HEK293T (cell line): ENCODE data around the gene NAALADL2.
"Not testable (repeated sequence)": the region's sequence is repeated elsewhere in the genome, so short reads cannot be mapped to it uniquely, and the experiment has no call there.

Source experiments
- CTCF ChIA-PET: fragments of 350-600 bp; formaldehyde crosslinking; extraction: SDS; loops from one replicate; lab custom pipeline; 2021; ENCODE audit warnings: antibody characterized with exemption, inconsistent platforms; lab: Yijun Ruan, JAX
- POLR2A ChIA-PET: fragments of 350-600 bp; formaldehyde crosslinking; extraction: SDS; loops from one replicate; lab custom pipeline; 2020; ENCODE audit warnings: antibody characterized with exemption, inconsistent platforms; lab: Yijun Ruan, JAX
- DNase-seq: peaks from one replicate; pipeline ENCODE4 v3.0.0; 2012; ENCODE audit warnings: mixed read lengths; ENCODE audit errors: extremely low spot score
- ARNT ChIP-seq: fragments of 450-650 bp; IDR thresholded peaks from 2 replicates; pipeline ENCODE4 v1.6.1; 2017; ENCODE audit warnings: mild to moderate bottlenecking
- BHLHE40 ChIP-seq: fragments of 450-650 bp; IDR thresholded peaks from 2 replicates; pipeline ENCODE4 v1.6.1; 2016; ENCODE audit warnings: mild to moderate bottlenecking, moderate library complexity, borderline replicate concordance
- CTBP1 ChIP-seq: fragments of 450-650 bp; IDR thresholded peaks from 2 replicates; pipeline ENCODE4 v1.6.1; 2016; ENCODE audit warnings: borderline replicate concordance
- ELF4 ChIP-seq: fragments of 450-650 bp; IDR thresholded peaks from 2 replicates; pipeline ENCODE4 v1.6.1; 2017; ENCODE audit warnings: antibody characterized with exemption
- FOXA1 ChIP-seq: fragments of 450-650 bp; IDR thresholded peaks from 2 replicates; pipeline ENCODE4 v1.6.1; 2016; ENCODE audit warnings: mild to moderate bottlenecking
- FOXK2 ChIP-seq: fragments of 450-650 bp; IDR thresholded peaks from 2 replicates; pipeline ENCODE4 v1.6.1; 2016; ENCODE audit warnings: mild to moderate bottlenecking
- FOXM1 ChIP-seq: fragments of 450-650 bp; IDR thresholded peaks from 2 replicates; pipeline ENCODE4 v1.6.1; 2017; ENCODE audit warnings: mild to moderate bottlenecking, borderline replicate concordance
- HDGF ChIP-seq: fragments of 450-650 bp; IDR thresholded peaks from 2 replicates; pipeline ENCODE4 v1.6.1; 2017; ENCODE audit warnings: antibody characterized with exemption, borderline replicate concordance
- L3MBTL2 ChIP-seq: fragments of 450-650 bp; conservative IDR thresholded peaks from 2 replicates; pipeline ENCODE4 v1.6.1; 2016; ENCODE audit warnings: mild to moderate bottlenecking
- LEF1 ChIP-seq: fragments of 450-650 bp; IDR thresholded peaks from 2 replicates; pipeline ENCODE4 v1.6.1; 2017; ENCODE audit warnings: mild to moderate bottlenecking, borderline replicate concordance
- NFRKB ChIP-seq: fragments of 450-650 bp; IDR thresholded peaks from 2 replicates; pipeline ENCODE4 v1.6.1; 2016; ENCODE audit warnings: mild to moderate bottlenecking, moderate library complexity
- SP1 ChIP-seq: fragments of 450-650 bp; IDR thresholded peaks from 2 replicates; pipeline ENCODE4 v1.6.1; 2017
- SUZ12 ChIP-seq: fragments of 450-650 bp; IDR thresholded peaks from 2 replicates; pipeline ENCODE4 v1.6.1; 2016; ENCODE audit warnings: mild to moderate bottlenecking
- TARDBP ChIP-seq: fragments of 450-650 bp; IDR thresholded peaks from 2 replicates; pipeline ENCODE4 v1.6.1; 2016
- ZNF384 ChIP-seq: fragments of 450-650 bp; IDR thresholded peaks from 2 replicates; pipeline ENCODE4 v1.6.1; 2016
- TF ChIP-seq, protein P1 (sequence below): fragments of 450-650 bp; IDR thresholded peaks from 2 replicates; pipeline ENCODE4 v1.6.1; 2016

The NAALADL2 gene

DNA sequence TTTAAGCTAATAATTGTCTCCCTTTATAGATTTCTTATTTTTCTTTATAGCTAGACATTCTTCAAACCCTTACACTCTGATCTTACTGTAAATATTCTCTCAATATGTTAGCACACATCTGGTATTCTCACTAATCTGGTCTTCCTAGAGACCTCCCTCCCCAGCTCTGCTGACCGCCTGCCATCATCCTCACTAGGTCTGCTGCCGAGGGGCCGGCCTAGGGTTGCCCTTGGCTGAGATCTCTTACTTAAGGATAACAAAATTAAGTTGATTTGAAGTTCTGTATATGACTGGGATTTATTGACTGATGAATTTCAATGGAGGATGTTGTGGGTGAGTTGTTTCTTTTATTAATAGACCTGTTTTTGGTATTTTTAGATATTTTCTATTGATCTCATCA lies 586.6 kb downstream of the NAALADL2 start:
- ChIA-PET POLR2A (no interaction called here), CTCF (no interaction called here)
- TF ChIP-seq FOXA1 (no peak), L3MBTL2 (no peak), SUZ12 (no peak), CTBP1 (no peak), FOXK2 (no peak), BHLHE40 (no peak), NFRKB (no peak), HDGF (no peak), LEF1 (no peak), SP1 (no peak), ZNF384 (no peak), FOXM1 (no peak), ELF4 (no peak), ARNT (no peak), TARDBP (no peak)
- TF ChIP-seq, protein P1, sequence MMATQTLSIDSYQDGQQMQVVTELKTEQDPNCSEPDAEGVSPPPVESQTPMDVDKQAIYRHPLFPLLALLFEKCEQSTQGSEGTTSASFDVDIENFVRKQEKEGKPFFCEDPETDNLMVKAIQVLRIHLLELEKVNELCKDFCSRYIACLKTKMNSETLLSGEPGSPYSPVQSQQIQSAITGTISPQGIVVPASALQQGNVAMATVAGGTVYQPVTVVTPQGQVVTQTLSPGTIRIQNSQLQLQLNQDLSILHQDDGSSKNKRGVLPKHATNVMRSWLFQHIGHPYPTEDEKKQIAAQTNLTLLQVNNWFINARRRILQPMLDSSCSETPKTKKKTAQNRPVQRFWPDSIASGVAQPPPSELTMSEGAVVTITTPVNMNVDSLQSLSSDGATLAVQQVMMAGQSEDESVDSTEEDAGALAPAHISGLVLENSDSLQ, result no peak

DNA sequence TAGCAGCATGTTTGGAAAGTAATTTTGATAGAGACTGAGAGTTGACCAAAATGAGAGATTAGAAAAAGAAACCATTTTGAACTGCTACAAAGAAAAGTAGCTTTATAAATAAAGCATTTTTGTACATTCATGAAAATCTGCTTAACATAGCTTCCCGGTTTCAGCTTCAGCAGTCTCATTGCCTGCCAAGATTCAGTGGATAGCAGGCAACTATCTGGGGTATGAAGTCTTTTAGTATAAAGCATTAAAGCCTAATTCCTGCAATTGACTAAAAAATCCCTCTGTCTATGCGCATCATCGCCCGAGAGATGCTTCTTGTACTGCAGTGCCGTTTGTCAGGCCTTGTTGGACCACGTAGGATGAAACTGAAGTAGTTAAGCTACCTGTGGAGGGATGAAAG lies 588.4 kb downstream of the NAALADL2 start:
- no peak for DNase-seq
- CTCF ChIA-PET, result no interaction called here
- POLR2A ChIA-PET, result no interaction called here
- TF ChIP-seq ARNT, result no peak
- no peak for TF ChIP-seq FOXK2

More for the DNA sequence above, 586.6 kb downstream of the NAALADL2 start:
- DNase-seq, result no peak

DNA sequence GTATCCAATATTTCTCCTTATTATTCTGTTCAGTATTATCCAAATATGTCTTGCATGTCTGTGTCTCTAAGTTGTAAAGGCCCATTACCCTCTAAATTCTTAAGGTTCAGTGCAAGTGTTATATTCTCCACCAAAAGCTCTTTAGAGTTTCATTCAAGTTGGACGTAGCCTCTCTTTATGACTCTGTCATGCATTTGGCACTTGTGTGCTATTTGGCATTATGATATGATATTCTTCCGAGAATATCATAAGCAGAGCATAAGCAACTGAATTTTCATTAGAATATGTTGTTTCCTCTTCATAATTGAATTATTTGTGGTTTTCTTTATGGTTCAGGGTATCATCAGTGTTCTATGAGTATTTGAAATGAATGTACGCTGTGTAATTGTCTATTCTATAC lies 594.2 kb downstream of the NAALADL2 start:
- ChIA-PET POLR2A (no interaction called here), CTCF (no interaction called here)
- no peak for DNase-seq
- TF ChIP-seq FOXK2 (no peak), FOXM1 (no peak), TARDBP (no peak), FOXA1 (no peak), ZNF384 (no peak), LEF1 (no peak), BHLHE40 (no peak), ELF4 (no peak)

DNA sequence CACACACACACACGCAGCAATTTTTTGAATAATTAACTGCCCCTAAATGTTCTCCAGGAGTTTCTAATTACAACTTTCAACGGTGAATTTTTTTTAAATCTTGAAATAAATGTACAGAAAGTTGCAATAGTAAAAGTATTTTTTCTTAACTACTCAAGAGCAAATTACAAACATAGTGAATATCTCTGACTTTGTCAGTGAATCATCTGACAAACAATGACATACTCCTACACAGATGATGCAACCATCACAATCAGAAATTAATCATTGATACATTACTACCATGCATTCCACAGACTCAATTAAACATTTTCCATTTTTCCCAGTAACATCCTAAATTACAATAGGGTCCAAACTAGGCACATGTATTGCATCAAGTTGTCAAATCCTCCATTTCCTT lies 597.3 kb downstream of the NAALADL2 start:
- POLR2A ChIA-PET, result no interaction called here
- no peak for DNase-seq
- TF ChIP-seq FOXK2, result no peak
- TF ChIP-seq ARNT, result no peak
- TF ChIP-seq FOXM1, result no peak
- TF ChIP-seq LEF1, result no peak
- no peak for TF ChIP-seq ZNF384
- no peak for TF ChIP-seq SP1
- TF ChIP-seq FOXA1, result no peak
- TF ChIP-seq ELF4, result no peak
- no peak for TF ChIP-seq NFRKB
- no peak for TF ChIP-seq L3MBTL2
- no peak for TF ChIP-seq HDGF
- no peak for TF ChIP-seq CTBP1
- CTCF ChIA-PET, result no interaction called here

DNA sequence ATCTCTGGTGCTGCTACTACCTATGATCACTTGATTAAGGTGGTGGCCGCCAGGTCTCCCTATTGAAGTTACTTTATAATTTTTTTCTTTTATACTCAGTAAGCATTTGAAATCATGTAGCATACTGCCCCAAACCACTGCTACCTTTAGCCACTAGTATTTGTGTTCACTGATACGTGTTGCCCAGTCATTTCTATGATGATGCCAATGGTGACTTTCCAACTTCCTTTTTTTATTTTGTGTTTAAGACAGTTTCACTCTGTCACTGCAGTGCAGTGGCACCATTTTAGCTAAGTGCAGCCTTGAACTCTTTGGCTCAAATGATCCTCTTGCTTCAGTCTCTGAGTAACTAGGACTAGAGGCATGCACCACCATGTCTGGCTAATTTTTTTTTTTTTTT lies 598.2 kb downstream of the NAALADL2 start:
- POLR2A ChIA-PET, result no interaction called here
- CTCF ChIA-PET, result no interaction called here
- TF ChIP-seq, protein P1, result no peak
- no peak for TF ChIP-seq ELF4
- no peak for TF ChIP-seq LEF1
- TF ChIP-seq L3MBTL2, result no peak
- no peak for TF ChIP-seq NFRKB
- TF ChIP-seq SP1, result no peak
- TF ChIP-seq FOXK2, result no peak
- no peak for DNase-seq

DNA sequence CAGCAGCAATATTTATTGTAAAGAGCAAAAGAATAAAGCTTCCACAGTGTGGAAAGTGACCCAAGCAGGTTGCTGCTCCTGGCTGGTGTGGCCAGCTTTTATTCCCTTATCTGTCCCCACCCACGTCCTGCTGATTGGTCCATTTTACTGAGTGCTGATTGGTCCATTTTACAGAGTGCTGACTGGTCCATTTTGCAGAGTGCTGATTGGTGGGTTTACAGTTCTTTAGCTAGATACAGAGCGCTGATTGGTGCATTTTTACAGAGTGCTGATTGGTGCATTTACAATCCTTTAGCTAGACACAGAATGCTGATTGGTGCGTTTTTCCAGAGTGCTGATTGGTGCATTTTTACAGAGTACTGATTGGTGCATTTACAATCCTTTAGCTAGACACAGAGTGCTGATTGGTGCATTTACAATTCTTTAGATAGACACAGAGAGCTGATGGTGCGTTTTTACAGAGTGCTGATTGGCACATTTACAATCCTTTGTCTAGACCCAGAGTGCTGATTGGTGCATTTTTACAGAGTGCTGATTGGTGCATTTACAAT lies 601.8 kb downstream of the NAALADL2 start:
- DNase-seq, POLR2A ChIA-PET, CTCF ChIA-PET: not testable (repeated sequence)

DNA sequence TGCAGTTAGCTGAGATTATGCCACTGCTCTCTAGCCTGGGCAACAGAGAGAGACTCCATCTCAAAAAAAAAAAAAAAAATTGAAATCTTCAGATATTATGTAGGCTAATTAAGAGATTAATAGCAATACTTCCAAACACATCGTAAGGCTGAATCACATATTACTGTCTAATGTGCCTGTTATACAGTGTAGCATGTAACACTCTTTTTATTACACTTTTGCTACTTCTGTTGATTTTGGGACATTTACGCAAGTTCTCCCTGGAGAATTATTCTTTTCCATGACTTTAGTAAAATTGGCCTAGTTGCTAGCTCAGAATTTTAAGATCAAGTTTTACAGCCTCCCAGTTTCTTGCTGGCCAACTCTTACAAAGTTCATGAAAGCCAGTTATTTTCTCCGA lies 605.2 kb downstream of the NAALADL2 start:
- no peak for TF ChIP-seq NFRKB
- no peak for TF ChIP-seq BHLHE40
- TF ChIP-seq LEF1, result no peak
- ChIA-PET POLR2A (no interaction called here), CTCF (no interaction called here)
- DNase-seq, result no peak

DNA sequence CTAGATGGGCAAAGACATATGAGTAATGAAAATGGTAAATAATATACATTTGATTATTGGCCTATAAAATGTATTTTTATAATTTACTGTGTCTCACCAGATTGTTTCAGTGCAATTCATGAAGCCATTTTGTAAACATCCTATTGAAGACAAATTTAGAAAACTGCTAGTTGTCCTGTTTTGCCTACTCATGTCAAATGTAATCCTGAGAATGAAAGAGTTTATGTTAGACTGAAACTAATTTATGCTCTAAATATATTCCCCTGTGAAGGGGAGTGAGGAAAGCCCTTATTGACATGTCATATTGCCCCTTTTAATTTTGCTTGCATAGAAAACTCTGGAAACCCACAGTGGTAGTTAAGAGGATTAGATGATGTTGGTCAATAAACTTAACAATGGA lies 610.0 kb downstream of the NAALADL2 start:
- ChIA-PET POLR2A (no interaction called here), CTCF (no interaction called here)
- TF ChIP-seq FOXK2 (no peak), L3MBTL2 (no peak), FOXM1 (no peak)
- DNase-seq, result no peak
